CD4-positive, alpha-beta T cell treated with Interleukin-12 subunit alpha and Interleukin-12 subunit beta, for 1 hour (primary cell): ENCODE results near the gene ZNF331.
A peak's percentile ranks its signal among the peaks of the same experiment; 100 is the strongest.
"Not testable (repeated sequence)": the region's sequence is repeated elsewhere in the genome, so short reads cannot be mapped to it uniquely, and the experiment has no call there.

Experiments used
- DNase-seq: peaks from one replicate; pipeline ENCODE4 v3.0.0-alpha.2; 2020

Gene ZNF331

DNA sequence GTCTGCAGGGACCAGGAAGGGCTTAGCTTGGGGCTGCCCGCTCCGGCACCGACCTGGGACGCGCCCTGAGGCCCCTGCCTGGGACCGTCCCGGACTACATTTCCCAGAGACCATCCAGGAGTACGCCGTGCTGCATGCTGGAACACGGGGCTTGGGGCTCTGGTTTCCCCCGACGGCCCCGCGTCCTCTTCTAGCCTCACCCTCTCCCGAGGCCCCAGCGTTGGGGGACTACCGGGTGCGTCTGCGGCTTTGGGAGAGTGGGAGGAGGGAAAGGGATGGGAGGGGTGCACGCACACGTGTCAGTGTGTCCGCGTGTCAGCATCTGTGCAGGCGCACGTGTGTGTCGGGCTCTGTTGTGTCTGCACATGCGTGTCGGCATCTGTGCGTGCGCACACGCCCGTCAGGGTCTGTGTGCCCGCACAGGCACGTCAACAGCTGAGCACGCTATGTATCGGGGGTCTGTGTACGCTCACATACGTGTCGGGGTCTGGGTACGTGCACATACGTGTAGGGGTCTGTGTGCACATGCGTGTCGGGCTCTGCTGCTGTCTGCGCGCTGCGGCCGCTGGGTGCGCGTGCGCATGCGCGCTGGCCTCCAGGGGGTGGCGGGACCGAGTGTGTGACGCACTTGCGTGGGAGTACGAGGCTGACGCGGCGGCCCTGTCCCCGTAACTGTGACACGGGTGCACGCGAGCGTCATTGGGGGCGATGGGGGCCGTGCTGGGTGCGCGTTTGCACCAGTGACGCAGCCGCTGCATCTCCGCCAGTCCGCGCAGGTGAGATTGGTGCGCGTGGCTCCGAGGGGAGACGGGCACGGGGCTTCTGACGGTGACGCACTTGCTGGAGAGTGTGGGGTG is at the start of gene ZNF331:
Gene ZNF331 (plus strand): TSS at position 625 of the 857 bp plus-strand sequence. CDS start 31,232 bp downstream, outside the sequence.
- peak; percentile 91 for DNase-seq

DNA sequence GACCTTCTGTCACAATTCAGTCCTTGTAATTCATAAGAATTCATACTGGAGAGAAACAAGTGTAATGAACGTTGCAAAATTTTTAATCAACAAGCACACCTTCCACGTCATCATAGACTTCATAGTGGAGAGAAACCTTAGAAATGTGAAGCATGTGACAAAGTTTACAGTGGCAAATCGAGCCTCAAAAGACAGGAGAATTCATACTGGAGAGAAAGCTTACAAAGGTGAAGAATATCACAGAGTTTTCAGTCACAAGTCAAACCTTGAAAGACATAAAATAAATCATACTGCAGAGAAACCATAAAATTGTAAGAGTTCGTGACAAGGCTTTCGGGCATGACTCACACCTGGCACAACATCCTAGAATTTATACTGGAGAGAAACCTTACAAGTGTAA is 45.8 kb upstream of the ZNF331 start:
- no peak for DNase-seq

DNA sequence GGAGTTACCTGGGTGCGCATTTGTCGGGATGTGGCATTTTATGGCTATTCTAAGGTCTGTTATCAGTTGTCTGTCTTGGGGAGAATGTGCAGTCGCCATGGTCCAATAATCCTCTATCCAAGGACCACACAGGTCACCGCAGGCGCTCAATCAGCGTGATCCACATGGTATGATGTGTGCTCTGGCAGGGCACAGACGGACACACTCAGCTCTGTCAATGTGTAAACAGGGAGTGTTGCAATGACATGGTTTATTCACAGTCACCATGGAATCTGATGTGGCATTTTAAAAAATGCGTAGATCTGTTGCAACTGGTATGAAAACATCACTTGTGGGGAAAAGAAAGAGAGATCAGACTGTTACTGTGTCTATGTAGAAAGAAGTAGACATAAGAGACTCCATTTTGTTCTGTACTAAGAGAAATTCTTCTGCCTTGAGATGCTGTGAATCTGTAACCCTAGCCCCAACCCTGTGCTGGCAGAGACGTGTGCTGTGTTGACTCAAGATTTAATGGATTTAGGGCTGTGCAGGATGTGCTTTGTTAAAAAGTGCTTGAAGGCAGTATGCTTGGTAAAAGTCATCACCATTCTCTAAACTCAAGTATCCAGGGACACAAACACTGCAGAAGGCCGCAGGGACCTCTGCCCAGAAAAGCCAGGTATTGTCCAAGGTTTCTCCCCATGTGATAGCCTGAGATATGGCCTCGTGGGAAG is 40.5 kb upstream of the ZNF331 start:
- not testable (repeated sequence) for DNase-seq

DNA sequence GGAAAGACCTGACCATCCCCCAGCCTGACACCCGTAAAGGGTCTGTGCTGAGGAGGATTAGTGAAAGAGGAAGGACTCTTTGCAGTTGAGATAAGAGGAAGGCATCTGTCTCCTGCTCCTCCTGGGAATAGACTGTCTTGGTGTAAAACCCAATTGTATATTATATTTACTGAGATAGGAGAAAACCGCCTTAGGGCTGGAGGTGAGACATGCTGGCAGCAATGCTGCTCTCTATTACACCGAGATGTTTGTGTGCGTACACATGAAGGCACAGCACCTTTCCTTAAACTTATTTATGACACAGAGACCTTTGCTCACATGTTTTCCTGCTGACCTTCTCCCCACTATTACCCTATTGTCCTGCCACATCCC is 39.9 kb upstream of the ZNF331 start:
- not testable (repeated sequence) for DNase-seq

DNA sequence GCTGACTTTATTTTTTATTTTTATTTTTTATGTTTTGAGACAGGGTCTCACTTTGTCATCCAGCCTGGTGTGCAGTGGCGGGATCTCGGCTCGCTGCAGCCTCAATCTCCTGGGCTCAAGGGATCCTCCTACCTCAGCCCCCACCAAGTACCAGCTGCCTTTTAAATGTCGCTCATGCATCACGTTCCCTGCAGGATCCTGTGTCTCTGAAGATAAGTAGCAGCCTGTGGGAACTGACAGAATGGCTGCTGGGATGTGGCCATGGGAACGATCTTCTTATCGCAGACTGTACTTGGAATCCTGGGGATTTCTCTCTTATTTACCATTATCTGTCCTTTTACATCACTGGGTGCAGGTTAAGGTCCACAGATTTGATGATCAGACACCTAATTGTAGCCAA is 34.8 kb upstream of the ZNF331 start:
- not testable (repeated sequence) for DNase-seq

DNA sequence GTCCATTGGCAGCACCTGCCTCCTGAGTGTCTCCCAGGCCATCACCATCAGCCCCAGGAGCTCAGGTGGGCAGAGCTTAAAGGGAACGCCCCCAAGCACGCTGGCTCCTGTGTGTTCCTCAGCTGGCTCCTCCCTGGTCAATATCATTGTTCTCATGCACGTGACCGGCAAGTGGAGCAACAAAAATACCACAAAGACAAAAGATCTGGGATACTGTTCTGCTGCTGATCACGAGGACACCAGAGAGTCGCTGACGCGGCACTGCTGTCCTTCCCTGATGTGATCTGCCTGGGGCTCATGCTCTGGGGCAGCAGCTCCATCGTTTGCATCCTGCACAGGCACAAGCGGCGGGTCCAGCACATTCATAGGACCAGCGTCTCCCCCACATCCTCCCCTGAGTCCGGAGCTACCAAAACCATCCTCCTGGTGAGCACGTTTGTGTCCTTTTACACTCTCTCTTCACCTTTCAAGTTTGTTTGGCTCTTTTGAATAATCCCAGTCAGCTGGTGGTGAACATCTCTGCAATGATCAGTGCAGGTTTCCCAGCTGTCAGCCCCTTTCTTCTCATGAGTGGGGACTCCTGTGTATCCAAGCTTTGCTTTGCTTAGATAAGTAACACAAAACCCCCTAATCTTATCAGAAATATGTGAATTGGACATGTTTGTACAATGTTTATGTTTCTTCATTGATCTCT is 34.1 kb upstream of the ZNF331 start:
- not testable (repeated sequence) for DNase-seq

DNA sequence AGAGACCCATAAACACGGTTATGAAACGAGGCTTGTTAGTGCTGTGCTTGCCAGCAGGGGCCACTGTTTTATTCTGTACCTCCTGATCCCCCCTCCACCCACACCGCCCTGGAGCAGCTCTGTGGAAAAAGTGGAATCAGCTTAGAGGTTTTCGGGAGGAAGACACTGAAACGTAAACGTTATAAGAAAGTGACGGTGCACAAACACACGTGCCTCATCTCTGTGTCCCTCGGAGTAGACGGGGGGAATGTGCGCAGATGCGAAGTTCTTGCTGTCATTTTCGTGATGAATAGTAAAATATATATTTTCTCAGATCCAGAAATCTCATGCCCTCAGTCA is 33.6 kb upstream of the ZNF331 start:
- DNase-seq: not testable (repeated sequence)

DNA sequence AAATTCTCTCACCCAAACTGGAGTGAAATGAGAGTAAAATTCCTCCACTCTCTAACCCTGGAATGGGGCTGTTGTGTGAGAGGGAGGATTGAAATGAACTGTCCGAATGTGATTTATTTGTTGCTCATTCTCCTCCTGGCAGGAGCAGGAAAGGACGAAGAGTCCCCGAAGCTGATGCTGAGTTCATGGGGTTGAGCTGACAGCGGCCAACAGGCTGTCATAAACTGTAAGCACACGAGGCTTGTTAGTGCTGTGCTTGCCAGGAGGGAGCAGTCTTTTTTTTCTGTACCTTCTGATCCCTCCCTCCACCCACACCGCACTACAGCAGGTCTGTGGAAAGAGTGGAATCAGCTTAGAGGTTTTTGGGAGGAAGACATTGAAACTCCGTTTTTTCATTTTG is 33.1 kb upstream of the ZNF331 start:
- DNase-seq: no peak

DNA sequence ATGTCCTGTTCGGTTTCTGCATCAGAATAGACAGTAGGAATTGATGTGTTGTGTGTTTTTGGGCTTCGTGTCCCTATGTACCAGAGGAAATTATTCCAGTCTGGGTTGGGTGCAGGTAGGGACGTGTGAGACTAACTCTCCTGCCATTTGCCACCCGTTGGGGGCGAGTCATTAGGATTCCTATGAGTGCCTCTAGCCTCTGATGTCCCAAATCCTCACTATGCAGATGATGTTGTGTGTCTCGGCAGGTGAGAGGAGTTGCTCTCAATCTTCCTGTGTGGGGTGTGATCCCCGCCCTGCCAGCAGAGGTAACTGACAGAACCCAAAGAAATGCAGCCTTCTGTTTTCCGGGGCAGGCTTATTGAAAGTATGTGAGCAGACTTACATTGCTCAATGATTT is 31.2 kb upstream of the ZNF331 start:
- no peak for DNase-seq

DNA sequence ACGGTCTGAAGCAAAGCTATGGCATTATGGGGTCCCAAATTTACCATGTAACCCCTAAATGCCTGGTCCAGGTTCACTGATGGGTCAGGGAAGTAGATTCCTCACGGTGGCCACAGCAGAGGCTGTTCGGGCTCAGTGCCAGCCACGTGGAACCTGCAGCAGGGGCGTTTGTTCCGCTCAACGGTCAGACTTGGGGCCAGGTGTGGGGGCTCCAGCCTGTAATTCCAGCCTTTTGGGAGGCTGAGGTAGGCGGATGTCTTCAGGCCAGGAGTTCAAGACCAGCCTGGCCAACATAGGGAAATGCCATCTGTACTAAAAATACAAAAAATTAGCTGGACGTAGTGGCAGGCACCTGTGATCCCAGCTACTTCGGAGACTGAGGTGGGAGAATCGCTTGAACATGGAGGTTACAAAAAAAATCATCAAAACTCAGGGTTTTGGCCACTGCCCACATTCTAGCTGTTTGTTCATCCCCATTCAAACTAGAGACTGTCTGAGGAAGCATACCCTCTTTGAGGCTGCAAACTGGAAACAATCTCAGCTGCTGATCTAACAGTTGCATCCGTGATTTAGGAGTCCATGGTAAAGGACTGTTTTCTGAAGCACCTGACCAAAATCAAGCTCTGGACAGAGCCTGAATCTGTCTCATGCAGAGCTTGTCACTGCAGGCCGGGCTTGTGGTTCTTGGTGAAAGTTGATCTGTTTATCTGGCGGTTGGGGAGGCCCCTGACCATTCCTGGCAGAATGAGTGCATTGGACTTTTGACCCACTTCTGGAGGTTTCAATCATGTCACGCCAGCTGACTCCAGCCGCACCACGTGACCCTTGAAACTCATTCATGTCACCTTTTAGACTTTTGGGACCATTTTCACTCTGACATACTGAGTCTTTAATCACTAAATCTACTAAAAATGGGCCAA is 30.2 kb upstream of the ZNF331 start:
- no peak for DNase-seq

DNA sequence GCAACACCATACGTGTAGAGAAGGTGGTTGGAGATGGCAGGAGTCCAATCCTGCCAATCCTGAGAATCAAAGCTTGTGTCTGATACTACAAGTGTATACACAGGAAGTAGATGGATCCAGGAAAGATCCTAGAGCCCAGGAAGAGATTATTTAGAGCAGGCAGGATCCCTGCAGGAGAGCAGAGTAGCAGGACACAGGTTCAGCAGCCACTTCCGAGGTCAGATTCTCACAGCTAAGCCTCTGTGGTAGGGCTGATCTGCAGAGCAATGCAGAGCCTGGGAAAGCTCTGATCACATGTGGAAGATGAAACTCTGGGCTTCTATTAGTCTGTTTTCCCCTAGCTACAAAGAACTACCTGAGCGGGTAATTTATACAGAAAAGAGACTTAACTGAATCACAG is 28.5 kb upstream of the ZNF331 start:
- no peak for DNase-seq

DNA sequence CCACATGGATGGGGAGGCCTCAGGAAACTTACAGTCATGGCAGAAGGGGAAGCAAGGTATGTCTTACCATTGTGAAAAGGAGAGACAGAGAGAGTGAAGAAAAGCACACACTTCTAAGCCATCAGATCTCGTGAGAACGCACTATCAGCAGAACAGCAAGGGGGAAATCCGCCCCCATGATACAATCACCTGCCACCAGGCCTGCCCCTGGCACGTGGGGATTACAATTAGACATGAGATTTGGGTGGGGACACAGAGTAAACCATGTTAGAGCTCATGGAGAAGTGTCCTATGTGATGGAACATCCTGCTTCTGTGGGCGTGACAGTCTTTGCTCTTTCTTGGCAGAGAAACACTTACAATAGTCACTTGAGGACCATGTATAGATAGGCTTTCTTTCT is 28.1 kb upstream of the ZNF331 start:
- no peak for DNase-seq

DNA sequence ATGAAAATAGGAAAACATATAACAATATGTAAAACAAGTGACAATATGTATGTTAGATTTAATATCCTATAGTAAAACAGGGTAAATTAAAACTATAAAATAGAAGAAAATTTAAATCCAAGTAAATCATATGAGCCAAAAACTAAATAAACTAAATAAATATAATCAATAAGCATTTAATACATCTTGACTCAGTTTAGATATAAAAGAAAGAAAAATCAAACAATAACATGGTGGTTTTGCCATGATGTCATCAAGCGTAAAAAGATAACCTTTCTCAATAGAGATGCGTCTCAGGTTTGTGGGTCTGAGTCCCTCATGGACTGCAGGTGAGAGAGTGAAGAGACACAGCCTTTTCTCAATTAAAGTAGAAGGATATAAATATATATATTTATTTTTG is 26.6 kb upstream of the ZNF331 start:
- DNase-seq: no peak

DNA sequence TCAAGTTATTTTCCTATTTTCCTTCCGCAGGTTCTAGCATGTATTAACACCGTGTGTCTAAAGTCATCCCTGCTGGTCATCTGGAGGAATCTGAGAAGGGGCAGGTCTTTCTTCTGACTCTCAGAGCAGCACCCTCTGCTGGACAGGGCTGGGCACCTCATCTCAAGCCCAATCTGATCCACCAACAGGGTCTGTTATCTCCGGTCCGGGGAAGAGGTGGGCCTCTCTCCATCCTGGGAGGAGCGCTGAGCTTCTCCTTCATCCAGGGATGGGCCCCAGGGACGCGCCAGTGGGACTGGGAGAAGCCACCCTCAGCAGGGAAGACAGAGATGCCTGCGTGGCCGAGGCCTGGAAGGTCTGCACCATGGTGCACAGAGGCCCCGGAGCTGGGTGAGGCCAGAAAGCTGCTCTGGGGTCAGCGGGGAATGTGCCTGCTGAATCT is 26.0 kb upstream of the ZNF331 start:
- peak; percentile 59 for DNase-seq

DNA sequence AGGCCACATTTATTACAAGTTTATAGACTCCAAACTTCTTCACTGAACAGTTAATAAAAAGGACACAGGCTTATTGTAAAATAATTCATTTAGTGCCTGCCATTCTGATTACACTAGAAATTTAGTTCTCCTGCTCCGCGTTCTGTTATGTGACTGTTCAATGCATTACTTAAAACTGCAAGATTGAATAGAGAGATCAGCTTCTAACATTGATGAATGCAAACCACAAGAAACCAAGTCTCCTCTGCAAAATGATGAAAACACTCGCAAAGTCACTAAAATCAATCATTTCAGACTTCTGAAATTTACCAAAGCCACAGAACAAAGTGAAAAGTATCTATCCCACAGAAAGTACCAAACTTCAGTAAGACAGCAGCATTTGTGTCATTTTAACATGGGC is 22.9 kb upstream of the ZNF331 start:
- not testable (repeated sequence) for DNase-seq

DNA sequence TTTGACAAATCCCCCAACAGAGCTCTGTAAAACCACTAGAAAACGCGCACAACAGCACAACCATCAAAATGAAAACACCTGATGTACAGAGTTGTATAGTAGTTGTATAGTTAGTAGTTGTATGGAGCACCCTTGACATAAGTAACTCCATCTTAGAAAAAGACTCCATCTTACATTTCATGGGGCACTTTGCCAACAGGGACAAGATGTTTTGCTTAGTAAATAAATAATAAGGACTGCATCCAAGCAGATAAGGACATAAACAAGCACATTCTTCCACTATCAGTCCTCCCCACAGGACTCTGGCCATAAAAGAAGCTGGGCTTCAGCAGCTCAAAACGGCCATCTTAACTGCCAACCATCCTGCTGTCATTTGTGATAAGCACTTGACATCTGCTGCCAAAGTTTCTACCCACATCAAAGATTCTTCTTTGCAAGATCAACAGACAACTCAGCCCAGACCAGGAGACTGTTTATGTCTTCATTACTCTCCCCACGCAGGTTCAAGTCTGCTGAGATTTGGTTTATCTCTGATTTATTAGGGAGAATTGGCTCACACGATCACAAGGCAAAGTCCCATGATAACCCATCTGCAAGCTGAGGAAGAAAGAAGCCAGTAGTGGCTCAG is 20.7 kb upstream of the ZNF331 start:
- DNase-seq: no peak

DNA sequence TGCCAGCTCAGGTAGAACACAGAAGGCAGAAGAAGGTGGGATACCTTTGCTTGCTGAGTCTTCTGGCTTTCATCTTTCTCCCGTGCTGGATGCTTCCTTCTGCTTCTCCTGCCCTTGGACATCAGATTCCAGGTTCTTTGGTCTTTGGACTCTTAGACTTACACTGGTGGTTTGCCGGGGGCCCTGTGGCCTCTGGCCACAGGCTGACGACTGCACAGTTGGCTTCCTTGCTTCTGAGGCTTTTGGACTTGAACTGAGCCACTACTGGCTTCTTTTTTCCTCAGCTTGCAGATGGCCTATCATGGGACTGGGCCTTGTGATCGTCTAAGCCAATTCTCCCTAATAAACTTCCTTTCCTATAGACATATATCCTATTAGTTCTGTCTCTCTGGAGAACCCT is 19.8 kb upstream of the ZNF331 start:
- DNase-seq: no peak

DNA sequence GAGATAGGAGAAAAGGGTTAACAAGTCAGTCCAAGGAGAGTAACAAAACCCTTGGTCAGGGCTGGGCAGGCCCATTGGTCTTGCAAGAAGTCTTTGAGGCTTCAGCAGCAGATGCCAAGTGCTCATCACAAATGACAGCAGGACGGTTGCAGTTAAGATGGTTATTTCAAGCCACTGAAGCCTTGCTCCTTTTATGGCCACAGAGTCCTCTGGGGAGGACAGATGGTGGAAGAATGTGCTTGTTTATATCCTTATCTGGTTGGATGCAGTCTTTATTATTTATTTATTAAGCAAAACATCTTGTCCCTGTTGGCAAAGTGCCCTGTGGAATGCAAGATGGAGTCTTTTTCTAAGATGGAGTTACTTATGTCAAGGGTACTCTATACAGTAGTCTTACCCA is 19.2 kb upstream of the ZNF331 start:
- no peak for DNase-seq

DNA sequence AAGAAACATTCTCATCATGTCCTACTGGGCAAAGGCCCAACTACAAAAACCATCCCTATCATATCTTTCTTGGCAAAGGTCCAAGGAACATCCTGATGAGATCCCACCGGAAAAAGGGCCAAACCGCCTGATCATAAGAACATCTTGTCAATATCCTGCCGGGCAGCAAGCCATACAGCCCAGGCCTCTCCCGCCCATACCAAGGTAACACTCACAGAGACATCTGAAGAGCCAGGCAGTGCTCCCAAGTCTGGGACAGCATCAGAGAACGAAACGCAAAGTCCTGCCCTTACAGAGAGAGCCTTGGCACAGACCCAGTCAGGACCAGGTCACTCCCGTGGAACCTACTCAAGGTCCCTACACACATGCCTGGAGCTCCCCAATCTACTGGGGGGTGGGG is 18.5 kb upstream of the ZNF331 start:
- no peak for DNase-seq

DNA sequence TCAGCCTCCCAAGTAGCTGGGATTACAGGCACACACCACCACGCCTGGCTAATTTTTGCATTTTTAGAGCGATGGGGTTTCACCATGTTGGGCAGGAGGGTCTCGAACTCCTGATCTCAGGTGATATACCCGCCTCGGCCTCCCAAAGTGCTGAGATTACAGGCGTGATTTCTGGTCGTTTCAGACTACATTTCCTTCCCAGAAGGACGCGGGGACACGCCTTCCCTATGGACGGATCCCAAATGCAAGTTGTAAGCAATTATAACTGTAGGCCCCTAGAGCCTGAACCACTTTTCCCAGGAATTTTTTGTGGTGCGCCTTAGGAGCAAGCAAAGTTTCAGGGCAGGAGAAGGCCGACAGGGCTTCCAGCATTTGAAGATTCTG is 17.8 kb upstream of the ZNF331 start:
- DNase-seq: no peak

DNA sequence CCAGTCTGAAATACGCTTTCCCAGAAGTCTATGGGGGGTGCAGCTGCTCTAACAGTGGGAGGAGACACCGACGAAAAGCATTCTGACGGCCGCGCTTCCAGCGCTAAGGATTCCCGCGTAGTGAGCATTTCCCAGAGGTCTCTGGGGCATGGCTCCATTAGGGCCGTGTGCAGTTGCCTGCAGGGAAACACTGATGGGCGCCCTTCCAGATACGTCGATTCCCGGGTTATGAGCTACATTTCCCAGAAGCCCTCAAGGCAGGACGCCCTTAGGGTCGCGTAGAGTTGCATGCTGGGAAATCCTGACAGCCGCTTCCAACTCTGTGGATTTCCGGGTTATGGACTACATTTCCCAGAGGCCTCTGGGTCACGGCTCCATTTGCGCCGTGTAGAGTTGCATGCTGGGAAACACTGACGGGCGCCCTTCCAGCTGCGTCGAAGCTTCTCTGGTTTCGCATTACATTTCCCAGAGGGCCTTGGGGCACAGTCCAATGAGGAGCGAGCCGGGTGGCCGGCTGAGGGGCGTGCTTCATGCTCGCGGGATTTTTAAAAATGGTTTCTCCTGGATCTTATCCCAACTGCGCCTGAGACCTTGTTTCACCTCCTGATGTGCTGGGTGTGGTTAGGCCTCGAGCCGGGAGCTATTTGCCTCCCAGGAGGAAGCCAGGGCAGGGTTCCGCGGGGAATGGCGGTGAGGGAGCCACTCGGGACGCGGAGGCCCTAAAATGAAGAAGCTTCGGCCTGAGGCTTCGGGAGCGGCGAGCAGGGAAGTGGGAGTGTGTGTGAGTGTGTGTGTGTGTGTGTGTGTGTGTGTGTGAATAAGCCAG is 17.2 kb upstream of the ZNF331 start:
- peak; percentile 95 for DNase-seq
